A204.1 (cell line): ENCODE data around the gene NCMAP.
"Not testable (repeated sequence)": the region's sequence is repeated elsewhere in the genome, so short reads cannot be mapped to it uniquely, and the experiment has no call there.

ENCODE experiments used
- FAIRE-seq: peaks from 2 replicates; lab custom pipeline; 2012; peaks lifted over from hg19 to GRCh38; lab: Jason Lieb, UNC

NCMAP gene

DNA sequence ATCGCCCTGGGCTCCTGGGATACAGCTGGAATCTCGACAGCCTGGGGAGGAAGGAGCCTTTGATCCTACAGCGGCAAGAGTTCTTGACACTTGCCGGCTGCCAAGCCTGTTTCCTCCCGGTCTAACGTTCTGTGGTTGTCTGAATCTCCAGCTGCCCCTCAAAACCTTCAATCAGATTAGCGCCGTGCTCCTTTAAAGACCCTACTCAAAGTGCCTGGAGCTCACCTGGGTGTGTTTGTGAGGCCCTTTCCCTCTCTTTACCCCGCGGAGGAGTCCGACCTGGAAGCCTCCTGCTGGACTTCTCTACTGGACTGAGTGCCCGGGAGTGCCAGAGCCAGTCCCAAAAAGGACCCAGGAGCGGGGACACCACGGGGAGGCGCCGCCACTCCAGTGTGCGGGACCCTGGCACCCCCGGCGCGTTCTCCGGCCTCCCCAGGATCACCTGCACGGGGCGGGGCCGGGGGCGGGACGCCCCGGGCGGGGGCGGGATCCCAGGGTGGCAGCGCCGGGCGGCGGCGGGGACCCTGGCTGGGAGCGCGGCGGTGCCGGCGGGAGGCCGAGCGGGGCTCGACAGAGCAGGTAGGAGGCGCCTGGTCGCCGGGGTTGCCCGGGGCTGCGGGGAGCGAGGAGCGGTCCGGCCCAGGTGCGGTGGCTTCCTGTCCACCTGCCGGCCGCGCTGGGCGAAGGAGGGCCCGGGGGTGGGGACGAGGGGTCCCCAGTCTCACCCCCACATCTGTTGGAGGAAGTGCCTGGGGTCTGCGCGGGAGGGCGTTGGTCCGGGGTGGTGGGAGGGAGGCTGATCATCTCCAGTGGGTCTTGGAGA, at the start of gene NCMAP:
NCMAP (plus strand) TSS at position 497 of the 823 bp plus-strand sequence. CDS start 39,344 bp downstream, outside the sequence.
- FAIRE-seq: no peak

DNA sequence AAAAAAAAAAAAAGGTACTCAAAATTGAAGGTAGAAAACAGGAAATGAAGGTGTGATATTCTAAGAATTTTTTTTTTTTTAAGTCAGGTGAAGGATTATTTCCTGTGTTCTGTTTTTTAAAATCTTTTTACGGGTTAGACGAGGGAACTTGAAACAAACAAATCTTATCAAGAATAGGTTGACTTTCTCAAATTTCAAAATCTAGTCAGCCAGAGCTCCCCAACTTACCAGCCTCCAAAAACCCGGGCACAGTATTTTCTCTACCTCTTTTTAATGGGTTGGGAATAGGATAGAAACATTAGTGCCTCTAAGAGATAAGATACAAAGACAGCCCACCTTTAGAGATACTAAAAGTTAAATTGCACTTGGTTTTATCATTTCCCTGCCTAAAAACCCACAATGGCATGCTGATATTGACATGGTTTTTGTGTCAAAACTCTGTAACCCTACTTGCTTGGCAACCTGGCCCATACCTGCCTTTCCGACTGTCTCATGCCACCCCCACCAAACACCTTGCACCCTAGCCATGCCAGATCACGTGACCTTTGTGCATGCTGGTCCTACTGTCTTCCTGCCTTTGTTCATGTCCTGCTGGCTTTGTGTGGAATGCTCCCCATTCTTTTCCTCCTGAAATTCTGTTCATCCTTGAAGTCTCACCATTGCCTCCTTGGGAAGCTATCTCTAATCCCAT, 49.1 kb upstream of the NCMAP start:
- no peak for FAIRE-seq

- FAIRE-seq: no peak
Measured at GRCh38 chr1:24507405-24507804, 48.5 kb upstream of the NCMAP start.

DNA sequence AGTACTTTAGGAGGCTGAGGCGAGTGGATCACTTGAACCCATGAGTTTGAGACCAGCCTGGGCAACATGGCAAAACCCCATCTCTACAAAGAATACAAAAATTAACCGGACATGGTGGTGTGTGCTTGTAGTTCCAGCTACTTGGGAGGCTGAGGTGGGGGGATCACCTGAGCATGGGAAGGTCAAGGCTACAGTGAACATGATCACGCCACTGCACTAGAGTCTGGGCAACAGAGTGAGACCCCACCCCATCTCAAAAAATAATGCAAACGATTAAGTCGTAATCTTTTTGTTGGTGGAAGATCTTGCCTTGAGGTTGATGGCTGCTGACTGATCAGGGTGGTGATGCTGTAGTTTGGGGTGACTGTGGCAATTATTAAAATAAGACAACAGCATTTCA, 47.0 kb upstream of the NCMAP start:
- no peak for FAIRE-seq

DNA sequence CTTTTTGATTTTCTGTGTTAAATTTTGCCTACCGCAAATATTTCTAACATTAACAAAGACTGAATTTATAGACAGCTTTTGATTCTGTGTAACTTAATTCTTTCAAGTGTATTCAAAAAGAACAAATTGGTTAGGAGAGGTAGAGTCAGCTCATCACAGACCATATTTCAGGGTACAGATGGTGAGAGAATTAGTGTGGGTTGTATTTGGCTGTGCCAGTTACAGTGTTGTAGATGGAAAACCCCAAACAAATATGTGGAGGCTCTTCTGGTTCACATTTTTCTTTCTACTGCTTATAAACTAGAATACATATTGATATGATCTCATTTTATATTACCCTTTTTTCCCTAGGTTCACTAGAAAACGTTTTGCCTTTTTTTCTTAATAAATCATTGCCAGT, 42.2 kb upstream of the NCMAP start:
- no peak for FAIRE-seq

- FAIRE-seq: no peak
Measured at GRCh38 chr1:24514946-24515345, 40.9 kb upstream of the NCMAP start.

DNA sequence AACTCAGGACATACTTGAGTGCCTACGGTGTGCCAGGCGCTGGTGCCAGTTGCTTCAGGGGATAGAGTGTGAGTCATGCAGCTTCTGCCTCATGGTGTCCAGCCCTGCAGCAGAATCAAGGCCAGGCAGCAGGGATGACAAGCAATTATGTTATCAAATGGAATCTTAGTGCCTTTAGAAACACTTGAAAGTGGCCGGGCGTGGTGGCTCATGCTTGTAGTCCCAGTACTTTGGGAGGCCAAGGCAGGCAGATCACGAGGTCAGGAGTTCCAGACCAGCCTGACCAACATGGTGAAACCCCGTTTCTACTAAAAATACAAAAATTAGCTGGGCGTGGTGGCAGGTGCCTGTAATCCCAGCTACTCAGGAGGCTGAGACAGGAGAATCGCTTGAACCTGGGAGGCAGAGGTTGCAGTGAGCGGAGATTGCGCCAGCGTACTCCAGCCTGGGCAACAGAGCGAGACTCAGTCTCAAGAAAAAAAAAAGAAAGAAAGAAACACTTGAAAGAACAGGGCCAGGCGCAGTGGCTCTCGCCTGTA, 40.1 kb upstream of the NCMAP start:
- FAIRE-seq: not testable (repeated sequence)

DNA sequence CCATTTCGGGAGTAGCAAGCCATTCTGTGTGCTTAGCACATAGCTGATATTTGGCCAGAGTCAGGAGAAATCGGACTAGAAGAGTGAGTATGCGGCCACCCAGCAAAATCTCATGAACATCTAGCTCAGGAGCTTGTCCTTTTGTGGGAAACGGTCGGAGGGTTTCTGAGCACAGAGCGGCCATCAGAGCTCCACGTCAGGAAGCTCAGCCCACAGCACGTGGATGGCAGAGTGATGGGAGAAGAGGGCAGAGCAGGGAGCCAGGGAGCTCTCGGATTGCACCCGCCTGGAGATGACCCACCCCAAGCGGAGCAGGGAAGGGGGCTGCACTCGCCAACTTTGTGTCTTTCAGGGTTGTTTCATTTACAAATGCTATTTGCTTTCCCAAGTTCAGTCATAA, 39.4 kb upstream of the NCMAP start:
- no peak for FAIRE-seq

GRCh38 chr1:24517898-24518297, 38.0 kb upstream of the NCMAP start:
- FAIRE-seq: no peak

GRCh38 chr1:24520282-24520681, 35.6 kb upstream of the NCMAP start:
- not testable (repeated sequence) for FAIRE-seq

- FAIRE-seq: no peak
Measured at GRCh38 chr1:24525606-24526005, 30.3 kb upstream of the NCMAP start.

DNA sequence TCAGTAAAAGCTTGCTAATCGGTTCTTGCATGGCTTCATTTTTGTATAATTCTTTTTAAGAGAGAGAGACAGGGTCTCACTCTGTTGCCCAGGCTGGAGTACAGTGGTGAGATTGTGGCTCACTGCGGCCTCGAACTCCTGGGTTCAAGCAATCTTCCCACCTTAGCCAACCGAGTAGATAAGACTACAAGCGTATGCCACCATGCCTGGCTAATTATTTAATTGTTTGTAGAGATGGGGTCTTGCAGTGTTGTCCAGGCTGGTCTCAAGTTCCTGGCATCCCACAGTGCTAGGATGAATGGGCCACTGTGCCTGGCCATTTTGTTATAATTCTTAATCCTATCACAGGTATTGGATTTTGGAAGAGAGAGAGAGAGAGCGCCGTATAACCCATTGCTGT, 29.8 kb upstream of the NCMAP start:
- no peak for FAIRE-seq

DNA sequence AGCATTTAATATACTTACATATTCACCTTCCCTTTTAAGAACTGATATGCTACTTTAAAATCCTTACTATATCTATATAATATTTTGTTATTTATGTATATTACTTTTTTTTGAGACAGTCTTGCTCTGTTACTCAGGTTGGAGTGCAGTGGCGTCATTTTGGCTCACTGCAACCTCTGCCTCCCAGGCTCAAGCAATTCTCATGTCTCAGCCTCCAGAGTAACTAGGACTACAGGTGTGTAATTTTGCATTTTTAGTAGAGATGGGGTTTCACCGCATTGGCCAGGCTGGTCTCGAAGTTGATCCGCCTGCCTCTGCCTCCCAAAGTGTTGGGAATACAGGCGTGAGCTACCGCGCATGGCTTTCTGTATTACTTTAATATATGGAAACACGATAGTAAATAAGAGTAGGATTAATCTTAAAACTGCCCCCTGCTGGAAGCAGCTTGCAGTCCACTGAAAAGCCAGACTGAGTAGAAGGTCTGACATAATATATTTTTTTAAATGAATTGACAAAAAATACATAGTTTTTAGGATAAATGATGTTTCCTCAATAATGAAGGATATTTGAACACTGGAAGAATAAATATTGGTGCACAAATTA, 28.8 kb upstream of the NCMAP start:
- FAIRE-seq: peak; percentile 41

DNA sequence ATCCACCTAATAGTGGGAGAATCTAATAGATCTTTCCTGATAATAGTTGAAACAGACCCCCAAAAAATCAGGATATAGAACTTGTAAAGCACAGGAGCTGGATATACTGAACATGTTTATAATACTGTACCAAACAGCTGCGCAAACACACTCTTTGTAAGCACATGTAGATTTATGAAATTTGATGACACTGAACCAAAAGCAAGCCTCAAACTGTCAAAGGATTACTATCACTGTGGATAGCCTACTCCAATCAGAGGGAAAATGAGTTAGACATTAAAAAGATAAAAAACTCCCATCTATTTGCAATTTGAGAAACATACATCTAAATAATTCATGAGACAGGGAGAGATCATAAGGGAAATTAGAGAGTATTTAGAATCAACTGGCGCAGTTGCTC, 27.1 kb upstream of the NCMAP start:
- no peak for FAIRE-seq

DNA sequence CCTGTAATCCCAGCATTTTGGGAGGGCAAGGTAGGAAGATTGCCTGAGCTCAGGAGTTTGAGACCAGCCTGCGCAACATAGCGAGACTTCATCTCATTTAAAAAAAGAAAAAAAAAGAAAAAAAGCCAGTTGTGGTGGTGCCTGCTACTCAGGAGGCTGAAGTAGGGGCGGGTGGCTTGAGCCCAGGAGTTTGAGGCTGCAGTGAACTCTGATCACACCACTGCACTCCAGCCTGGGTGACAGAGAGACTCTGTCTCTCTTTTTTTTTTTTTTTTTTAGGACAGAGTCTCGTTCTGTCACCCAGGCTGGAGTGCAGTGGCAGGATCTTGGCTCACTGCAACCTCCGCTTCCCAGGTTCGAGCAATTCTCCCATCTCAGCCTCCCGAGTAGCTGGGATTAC, 26.6 kb upstream of the NCMAP start:
- not testable (repeated sequence) for FAIRE-seq

DNA sequence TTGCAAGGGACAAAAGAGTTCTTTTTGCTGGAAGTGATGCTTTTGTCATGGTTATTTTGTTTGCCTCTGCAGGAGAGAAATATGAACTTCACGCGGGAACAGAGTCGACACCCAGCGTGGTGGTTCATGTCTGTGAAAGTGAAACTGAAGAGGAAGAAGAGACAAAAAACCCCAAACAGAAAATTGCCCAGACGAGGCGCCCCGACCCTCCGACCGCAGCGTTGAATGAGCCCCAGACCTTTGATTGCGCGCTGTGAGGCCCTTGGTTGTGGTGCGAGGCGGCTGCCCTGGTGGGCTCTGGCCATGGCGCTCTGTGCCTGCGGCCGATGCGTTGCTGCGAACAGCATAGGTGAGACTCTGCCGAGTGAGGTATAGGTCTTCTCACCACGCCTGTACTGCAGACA, 20.9 kb upstream of the NCMAP start:
- FAIRE-seq: no peak

DNA sequence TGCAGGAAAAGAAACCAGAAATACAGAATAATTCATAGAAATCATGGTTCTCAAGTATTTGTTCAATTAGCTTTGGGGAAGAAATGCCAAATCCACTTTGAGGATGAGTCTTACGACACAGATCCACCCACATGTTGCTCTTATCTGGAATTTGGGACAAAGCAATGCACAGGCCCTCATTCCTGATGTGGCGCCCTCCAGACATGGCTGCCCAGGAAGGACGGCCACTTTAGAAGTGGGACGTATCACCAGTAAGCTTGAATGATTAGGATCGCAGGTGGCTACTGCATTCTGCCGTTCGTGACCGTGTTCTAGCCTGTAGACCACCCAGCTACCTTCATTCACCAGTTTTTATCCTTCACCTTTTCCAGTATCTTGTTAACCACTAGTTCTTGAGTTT, 20.1 kb upstream of the NCMAP start:
- FAIRE-seq: no peak

DNA sequence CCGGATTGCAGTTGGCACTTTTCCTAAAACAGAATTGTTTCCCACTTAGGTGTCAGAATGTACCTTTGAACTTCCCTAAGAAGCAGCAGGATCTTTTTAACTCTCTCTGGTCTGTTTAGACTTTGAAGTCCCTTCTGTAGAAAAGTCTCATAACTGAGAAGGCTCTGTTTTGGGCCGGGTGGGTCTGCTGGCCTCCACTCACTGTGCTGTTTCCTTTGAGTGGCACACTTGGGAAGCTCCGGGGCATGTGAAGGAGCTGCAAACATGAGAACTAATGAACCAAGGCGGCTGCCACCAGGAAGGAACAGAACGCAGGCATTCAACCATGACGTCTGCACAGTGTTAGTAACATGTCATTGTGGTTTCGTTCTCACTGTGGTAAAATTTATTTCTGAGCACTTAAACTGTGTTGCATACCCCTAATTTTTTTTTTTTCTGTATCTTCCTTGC, 19.5 kb upstream of the NCMAP start:
- FAIRE-seq: no peak

DNA sequence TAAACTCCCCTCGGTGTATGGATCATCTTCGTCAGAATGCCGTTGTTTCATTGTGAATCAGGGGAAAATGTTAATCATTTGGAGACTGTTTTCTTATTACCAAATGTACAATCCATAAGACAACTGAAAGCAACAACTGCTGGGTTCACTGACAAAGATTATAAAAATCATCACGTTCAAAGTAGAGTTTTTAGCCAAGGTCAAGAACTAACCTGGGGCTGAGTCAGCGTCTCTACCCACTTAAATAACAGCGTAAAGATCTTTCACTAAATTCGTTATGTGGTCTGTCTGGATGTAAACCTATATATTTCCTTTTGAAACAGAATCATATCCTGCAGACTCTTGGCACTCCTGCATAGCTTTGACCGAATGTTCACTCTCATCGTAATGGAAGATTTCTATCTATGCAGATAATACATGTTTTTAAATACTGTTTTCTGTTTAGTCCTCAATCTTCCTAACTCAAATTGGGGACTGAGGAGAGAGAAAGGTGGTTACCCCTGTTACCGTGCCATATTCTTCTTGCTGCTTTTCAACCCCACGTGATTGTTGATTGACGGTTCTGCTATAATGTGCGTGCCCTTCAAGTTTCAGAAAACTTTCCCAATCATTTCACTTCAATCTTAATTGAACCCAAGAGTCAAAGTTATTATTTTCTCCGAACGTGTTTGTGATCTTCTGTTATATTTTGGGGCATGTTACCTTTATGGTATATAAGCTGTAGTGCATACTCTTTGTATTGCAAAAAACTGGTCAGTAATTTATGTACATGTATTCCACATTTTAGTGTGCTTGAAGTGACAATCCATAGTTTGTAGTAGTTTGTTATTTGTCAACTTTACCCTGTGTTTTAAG, 15.6 kb upstream of the NCMAP start:
- no peak for FAIRE-seq

DNA sequence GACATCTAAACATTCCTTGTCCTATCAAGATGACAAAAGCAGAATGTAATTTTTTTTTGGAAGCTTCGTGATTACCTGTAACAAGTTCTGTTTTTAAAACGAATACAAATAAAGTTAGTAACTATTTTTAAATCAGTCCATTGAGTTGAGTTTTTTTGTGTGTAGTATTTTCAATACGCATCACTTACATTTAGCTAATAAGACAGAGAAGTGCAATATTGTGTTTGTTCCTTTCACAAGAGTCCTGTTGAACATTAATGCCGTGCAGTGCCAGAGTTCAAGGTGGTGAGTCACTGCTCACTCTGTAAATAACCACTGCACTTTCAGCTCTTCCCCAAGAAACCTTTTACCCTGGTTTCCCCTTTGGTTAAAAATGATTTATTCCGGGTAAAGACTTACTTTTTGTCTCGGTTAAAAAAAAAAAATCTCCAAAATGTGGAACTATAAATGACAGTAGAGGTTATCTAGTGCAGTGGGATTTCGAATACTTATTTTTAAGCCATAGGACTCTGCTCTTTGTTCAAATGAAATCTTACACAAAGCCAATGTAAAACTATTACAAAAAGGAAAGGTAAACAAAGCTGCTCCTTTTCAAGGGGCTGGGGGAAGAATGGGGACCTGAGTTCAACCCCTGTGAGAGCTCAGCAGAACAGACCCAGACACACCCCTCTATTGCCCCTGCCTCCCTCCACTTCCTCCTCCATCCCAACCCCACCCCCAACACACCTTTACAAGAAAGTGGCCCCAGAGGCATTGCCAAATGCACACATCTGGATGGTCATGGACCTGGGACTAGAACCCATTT, 14.8 kb upstream of the NCMAP start:
- peak; percentile 23 for FAIRE-seq

DNA sequence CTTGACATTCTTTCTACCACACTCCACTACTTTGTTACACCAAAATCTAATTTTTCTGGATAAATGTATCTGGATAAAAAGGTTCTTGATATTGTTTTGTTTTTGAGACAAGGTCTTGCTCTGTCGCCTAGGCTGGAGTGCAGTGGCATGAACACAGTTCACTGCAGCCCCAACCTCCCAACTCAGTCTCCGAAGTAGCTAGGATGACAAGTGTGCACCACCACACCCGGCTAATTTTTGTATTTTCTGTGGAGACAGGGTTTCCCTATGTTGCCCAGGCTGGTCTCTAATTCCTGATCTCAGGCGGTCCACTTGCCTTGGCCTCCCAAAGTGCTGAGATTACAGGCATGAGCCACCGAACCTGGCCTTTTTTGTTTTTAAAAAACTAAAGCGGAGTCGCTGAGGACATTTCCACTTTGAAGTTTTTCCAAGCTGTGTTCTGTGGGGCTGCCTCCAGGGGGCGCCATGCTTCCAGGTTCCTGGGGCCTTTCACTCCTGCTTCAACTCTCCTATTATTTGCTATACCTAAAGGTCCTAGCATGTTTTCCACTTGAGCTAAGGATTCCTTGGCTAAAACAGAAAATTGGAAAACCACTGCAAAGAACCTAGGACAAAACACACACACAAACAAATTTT, 14.1 kb upstream of the NCMAP start:
- no peak for FAIRE-seq
